Neutrophil (primary cell): ENCODE measurements around the gene TOLLIP.

Source experiments
- H3K27ac ChIP-seq: fragments of 200-600 bp; sonication (generic); 2 replicates; pipeline ENCODE4 v1.5.1; 2016; ENCODE audit warnings: mild to moderate bottlenecking, moderate library complexity
- H3K27me3 ChIP-seq: fragments of 200-600 bp; sonication (generic); 2 replicates; pipeline ENCODE4 v1.6.0; 2016; ENCODE audit warnings: mild to moderate bottlenecking
- H3K36me3 ChIP-seq: fragments of 200-600 bp; sonication (generic); 2 replicates; pipeline ENCODE4 v1.5.1; 2017
- H3K4me1 ChIP-seq, 2 experiments: fragments of 200-600 bp in 1 of 2; sonication (generic) in 1 of 2; 1 replicate in 1 of 2; 2 replicates in 1 of 2; pipeline versions ENCODE4 v1.5.1 to v1.6.1; 2013 to 2016; ENCODE audit warnings: low read depth in 1 of 2, low read length in 1 of 2, mild to moderate bottlenecking in 1 of 2, moderate library complexity in 1 of 2; ENCODE audit not compliant: control insufficient read depth in 1 of 2, insufficient read depth in 1 of 2
- H3K4me3 ChIP-seq, 2 experiments: fragments of 200-600 bp in 1 of 2; sonication (generic) in 1 of 2; 1 replicate in 1 of 2; 2 replicates in 1 of 2; pipeline ENCODE4 v1.5.1; 2013 to 2016; ENCODE audit warnings: low read depth in 1 of 2, low read length in 1 of 2, mild to moderate bottlenecking in 1 of 2, moderate library complexity in 1 of 2
- H3K9me3 ChIP-seq: fragments of 200-600 bp; sonication (generic); 2 replicates; pipeline ENCODE4 v1.5.1; 2016
- CTCF ChIP-seq: fragments of 200-600 bp; sonication (generic); IDR thresholded peaks from 2 replicates; pipeline ENCODE4 v1.5.1; 2016; ENCODE audit warnings: antibody characterized with exemption

Gene TOLLIP

GRCh38 chr11:1238767-1239595 is 70.5 kb downstream of the TOLLIP start:
- no peak overlapping the region for H3K4me3 ChIP-seq
- H3K9me3 ChIP-seq, result no peaks in the 10 kb centered on the region
- no peaks in the 10 kb centered on the region for H3K27me3 ChIP-seq
- H3K27ac ChIP-seq, result no peak overlapping the region
- no peak for TF ChIP-seq CTCF
- H3K4me1 ChIP-seq, result no peaks in the 10 kb centered on the region
- no peaks in the 10 kb centered on the region for H3K36me3 ChIP-seq

DNA sequence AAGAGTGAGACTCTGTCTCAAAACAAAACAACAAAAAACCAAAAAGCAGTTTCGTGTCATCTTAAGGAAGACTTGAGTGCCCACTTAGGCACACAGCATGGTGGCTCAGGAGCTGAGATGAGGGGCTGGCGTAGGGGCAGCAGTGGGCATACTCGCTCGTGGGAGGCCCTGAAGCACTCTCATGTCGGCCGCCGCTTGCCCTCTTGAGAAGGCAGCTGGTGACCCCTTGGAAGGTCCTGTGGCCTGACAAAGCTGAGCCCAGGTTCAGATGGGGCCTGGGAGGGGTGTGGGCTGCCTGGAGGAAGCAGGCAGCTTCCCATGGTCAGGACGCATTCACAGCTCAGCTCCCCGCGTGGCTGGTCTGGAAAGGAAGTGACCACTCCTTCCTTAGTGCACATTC is 71.6 kb downstream of the TOLLIP start:
- no peaks in the 10 kb centered on the region for H3K36me3 ChIP-seq
- H3K4me1 ChIP-seq, result no peaks in the 10 kb centered on the region
- TF ChIP-seq CTCF, result no peak
- H3K9me3 ChIP-seq, result no peaks in the 10 kb centered on the region
- H3K27ac ChIP-seq, result no peak overlapping the region
- no peaks in the 10 kb centered on the region for H3K27me3 ChIP-seq
- H3K4me3 ChIP-seq, result no peak overlapping the region

GRCh38 chr11:1237128-1237580 is 72.3 kb downstream of the TOLLIP start:
- Histone ChIP-seq H3K9me3 (no peaks in the 10 kb centered on the region), H3K4me1 (no peaks in the 10 kb centered on the region), H3K36me3 (no peaks in the 10 kb centered on the region), H3K4me3 (no peak overlapping the region), H3K27ac (no peak overlapping the region), H3K27me3 (no peaks in the 10 kb centered on the region)
- TF ChIP-seq CTCF, result no peak

- no peak overlapping the region for H3K27ac ChIP-seq
- no peaks in the 10 kb centered on the region for H3K4me1 ChIP-seq
- no peak overlapping the region for H3K4me3 ChIP-seq
- no peaks in the 10 kb centered on the region for H3K36me3 ChIP-seq
- no peak for TF ChIP-seq CTCF
- H3K27me3 ChIP-seq, result no peaks in the 10 kb centered on the region
- H3K9me3 ChIP-seq, result no peaks in the 10 kb centered on the region
Measured at GRCh38 chr11:1236316-1237127, 72.9 kb downstream of the TOLLIP start.

DNA sequence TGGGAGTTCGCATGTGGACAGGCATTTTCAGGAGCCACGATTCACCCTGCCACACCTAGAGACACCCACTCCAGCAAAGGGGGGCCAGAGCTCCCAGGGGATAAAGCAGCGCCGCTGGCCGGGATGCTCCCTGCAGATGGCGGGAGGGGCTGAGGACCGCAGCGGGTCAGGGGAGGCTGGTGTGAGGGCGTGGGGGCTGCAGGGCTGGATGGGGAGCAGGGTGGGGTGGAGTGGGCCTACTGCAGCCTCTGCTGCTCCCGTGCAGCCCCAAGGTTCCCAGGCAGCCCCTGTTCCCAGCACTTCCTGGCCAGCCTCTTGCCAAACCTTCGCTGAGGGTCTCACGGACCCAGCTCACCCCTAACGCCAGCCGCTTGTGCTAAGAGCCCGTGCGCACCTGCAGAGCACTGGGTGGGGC is 73.5 kb downstream of the TOLLIP start:
- Histone ChIP-seq H3K4me3 (no peak overlapping the region), H3K36me3 (no peaks in the 10 kb centered on the region), H3K27me3 (no peaks in the 10 kb centered on the region), H3K4me1 (no peaks in the 10 kb centered on the region), H3K9me3 (no peaks in the 10 kb centered on the region), H3K27ac (no peak overlapping the region)
- TF ChIP-seq CTCF, result no peak
